MM.1S (cell line): Measurements from ENCODE around the gene NFIX.

Source experiments
- DNase-seq: peaks from one replicate; pipeline ENCODE4 v3.0.0-alpha.2; 2015
- H2AFZ ChIP-seq: fragments of 300-600 bp; sonication (generic); 2 replicates; pipeline ENCODE4 v1.6.0; 2016; ENCODE audit warnings: antibody characterized with exemption, low read length
- H3F3A ChIP-seq: fragments of 300-600 bp; sonication (generic); 2 replicates; pipeline ENCODE4 v1.6.1; 2016; ENCODE audit warnings: mild to moderate bottlenecking, antibody characterized with exemption, low read length, moderate library complexity, mixed read lengths; ENCODE audit not compliant: insufficient read depth
- H3K27ac ChIP-seq: fragments of 300-600 bp; sonication (generic); 2 replicates; pipeline ENCODE4 v1.5.1; 2016; ENCODE audit warnings: mild to moderate bottlenecking, low read length
- H3K27me3 ChIP-seq: fragments of 300-600 bp; sonication (generic); replicated peaks from 2 replicates; pipeline ENCODE4 v1.6.0; 2016; ENCODE audit warnings: low read length; ENCODE audit not compliant: insufficient read depth
- H3K36me3 ChIP-seq: fragments of 300-600 bp; sonication (generic); replicated peaks from 2 replicates; pipeline ENCODE4 v1.6.1; 2016; ENCODE audit warnings: mild to moderate bottlenecking, low read length, mixed read lengths; ENCODE audit not compliant: insufficient read depth
- H3K4me1 ChIP-seq: fragments of 300-600 bp; sonication (generic); 2 replicates; pipeline ENCODE4 v1.6.1; 2016; ENCODE audit warnings: low read length, mixed read lengths
- H3K4me2 ChIP-seq: fragments of 300-600 bp; sonication (generic); 2 replicates; pipeline ENCODE4 v1.6.0; 2016; ENCODE audit warnings: low read depth, low read length
- H3K4me3 ChIP-seq: fragments of 300-600 bp; sonication (generic); 2 replicates; pipeline ENCODE4 v1.5.1; 2016; ENCODE audit warnings: low read length, mixed read lengths
- H3K79me2 ChIP-seq: fragments of 300-600 bp; sonication (generic); 2 replicates; pipeline ENCODE4 v1.6.1; 2016; ENCODE audit warnings: mixed run types, low read length, mixed read lengths
- H3K9ac ChIP-seq: fragments of 300-600 bp; sonication (generic); 2 replicates; pipeline ENCODE4 v1.6.1; 2016; ENCODE audit warnings: low read length, mixed read lengths
- H3K9me2 ChIP-seq: fragments of 300-600 bp; sonication (generic); replicated peaks from 2 replicates; pipeline ENCODE4 v1.6.1; 2016; ENCODE audit warnings: mild to moderate bottlenecking, low read length, mixed read lengths; ENCODE audit not compliant: insufficient read depth
- H3K9me3 ChIP-seq: fragments of 300-600 bp; sonication (generic); replicated peaks from 2 replicates; pipeline ENCODE4 v1.6.1; 2016; ENCODE audit warnings: mild to moderate bottlenecking, low read length, mixed read lengths; ENCODE audit not compliant: insufficient read depth
- H4K20me1 ChIP-seq: fragments of 300-600 bp; sonication (generic); 2 replicates; pipeline ENCODE4 v1.6.1; 2016; ENCODE audit warnings: mild to moderate bottlenecking, low read length, moderate library complexity, mixed read lengths; ENCODE audit not compliant: insufficient read depth
- CTCF ChIP-seq: fragments of 300-600 bp; sonication (generic); IDR thresholded peaks from 2 replicates; pipeline ENCODE4 v1.5.1; 2016; ENCODE audit warnings: antibody characterized with exemption, low read length, mixed read lengths
- EZH2 ChIP-seq: fragments of 300-600 bp; sonication (generic); optimal IDR thresholded peaks from 2 replicates; pipeline ENCODE3; 2017; ENCODE audit warnings: low read depth, mild to moderate bottlenecking, antibody characterized with exemption, low read length, mixed read lengths
- EZH2phosphoT487 ChIP-seq: fragments of 300-600 bp; sonication (generic); IDR thresholded peaks from 2 replicates; pipeline ENCODE4 v1.6.1; 2018; ENCODE audit warnings: antibody characterized with exemption, low read length

NFIX gene

GRCh38 chr19:12967907-12968306, 27.4 kb upstream of the NFIX start:
- peaks cover 2% of the 10 kb centered on the region for H3K27me3 ChIP-seq

GRCh38 chr19:12969292-12969988, 25.8 kb upstream of the NFIX start, which contains the start of gene DAND5:
TSS of gene DAND5 (plus strand) at chr19:12969576. CDS start at chr19:12969661, 85 bp downstream.
- Histone ChIP-seq H3K9me3 (no peaks in the 10 kb centered on the region), H3K4me2 (no peak within 1 kb of the TSS), H3K27ac (no peak within 1 kb of the TSS), H3K4me3 (no peak within 1 kb of the TSS), H3K27me3 (peaks cover 8% of the 10 kb centered on the region), H3K36me3 (no peaks in the 10 kb centered on the region), H3K4me1 (peaks cover 2% of the 10 kb centered on the region), H3K9ac (no peak within 1 kb of the TSS), H3F3A (no peaks in the 10 kb centered on the region), H4K20me1 (no peaks in the 10 kb centered on the region), H2AFZ (no peak within 1 kb of the TSS), H3K9me2 (no peaks in the 10 kb centered on the region), H3K79me2 (no peaks in the 10 kb centered on the region)
- TF ChIP-seq EZH2 (no peak), EZH2phosphoT487 (no peak), CTCF (no peak)
- DNase-seq, result no peak

More at GRCh38 chr19:12967907-12968306, 27.4 kb upstream of the NFIX start:
- H2AFZ ChIP-seq, result no peak overlapping the region
- H3F3A ChIP-seq, result no peaks in the 10 kb centered on the region
- no peaks in the 10 kb centered on the region for H3K79me2 ChIP-seq
- no peak overlapping the region for H3K4me2 ChIP-seq
- H3K9ac ChIP-seq, result no peak overlapping the region
- H3K36me3 ChIP-seq, result no peaks in the 10 kb centered on the region
- no peaks in the 10 kb centered on the region for H3K4me1 ChIP-seq
- H3K9me3 ChIP-seq, result no peaks in the 10 kb centered on the region
- no peaks in the 10 kb centered on the region for H4K20me1 ChIP-seq
- TF ChIP-seq EZH2, result no peak
- no peak for TF ChIP-seq CTCF
- no peak for TF ChIP-seq EZH2phosphoT487
- no peak overlapping the region for H3K27ac ChIP-seq
- no peak overlapping the region for H3K4me3 ChIP-seq
- H3K9me2 ChIP-seq, result no peaks in the 10 kb centered on the region
- DNase-seq, result no peak

- Histone ChIP-seq H3K27ac (no peak overlapping the region), H3K36me3 (no peaks in the 10 kb centered on the region), H3K9me3 (no peaks in the 10 kb centered on the region), H3K4me3 (no peak overlapping the region), H3K9ac (no peak overlapping the region), H3K27me3 (peaks cover 13% of the 10 kb centered on the region), H2AFZ (no peak overlapping the region), H4K20me1 (no peaks in the 10 kb centered on the region), H3K79me2 (no peaks in the 10 kb centered on the region), H3K4me2 (no peak overlapping the region), H3F3A (no peaks in the 10 kb centered on the region), H3K9me2 (no peaks in the 10 kb centered on the region), H3K4me1 (peaks cover 5% of the 10 kb centered on the region)
- no peak for DNase-seq
- TF ChIP-seq CTCF (no peak), EZH2 (no peak), EZH2phosphoT487 (no peak)
Measured at GRCh38 chr19:12970070-12970820, 25.0 kb upstream of the NFIX start.
